ENCODE measurements around the gene APLF. TPM values are rescaled to one million over a fixed set of nuclear protein-coding genes. Genes with fewer than 3 reads are reported as not detected.

Gene APLF
- total RNA-seq, 6 experiments from 2014 or later: 1.3 to 1.8 (median 1.5) TPM

DNA sequence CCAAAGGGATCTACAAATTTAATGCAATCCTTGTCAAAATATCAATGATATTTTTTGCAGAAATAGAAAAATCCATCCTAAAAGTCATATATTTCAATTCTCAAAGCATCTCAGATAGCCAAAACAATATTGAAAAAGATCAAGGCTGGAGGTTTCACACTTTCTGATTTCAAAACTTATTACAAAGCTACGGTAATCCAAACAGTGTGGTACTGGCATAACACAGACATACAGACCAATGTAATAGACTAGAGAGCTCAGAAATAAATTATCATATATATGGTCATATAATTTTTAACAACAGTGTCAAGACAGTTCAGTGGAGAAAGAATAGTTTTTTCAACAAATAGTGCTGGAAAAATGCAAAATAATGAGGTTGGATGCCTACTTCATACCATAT lies 135.7 kb downstream of the APLF start:
- Mint-ChIP-seq H3K4me1 (ENCODE audit: low read depth) (no peaks in the 10 kb centered on the region), H3K27ac (no peak overlapping the region), H3K4me3 (no peak overlapping the region), H3K9me3 (peaks cover 13% of the 10 kb centered on the region; the same call in 1 of the 2 replicates), H3K36me3 (ENCODE audit: low read depth) (no peaks in the 10 kb centered on the region), H3K27me3 (ENCODE audit: insufficient read depth) (peaks cover 3% of the 10 kb centered on the region; the same call in 1 of the 2 replicates)
- TF ChIP-seq, protein P1, sequence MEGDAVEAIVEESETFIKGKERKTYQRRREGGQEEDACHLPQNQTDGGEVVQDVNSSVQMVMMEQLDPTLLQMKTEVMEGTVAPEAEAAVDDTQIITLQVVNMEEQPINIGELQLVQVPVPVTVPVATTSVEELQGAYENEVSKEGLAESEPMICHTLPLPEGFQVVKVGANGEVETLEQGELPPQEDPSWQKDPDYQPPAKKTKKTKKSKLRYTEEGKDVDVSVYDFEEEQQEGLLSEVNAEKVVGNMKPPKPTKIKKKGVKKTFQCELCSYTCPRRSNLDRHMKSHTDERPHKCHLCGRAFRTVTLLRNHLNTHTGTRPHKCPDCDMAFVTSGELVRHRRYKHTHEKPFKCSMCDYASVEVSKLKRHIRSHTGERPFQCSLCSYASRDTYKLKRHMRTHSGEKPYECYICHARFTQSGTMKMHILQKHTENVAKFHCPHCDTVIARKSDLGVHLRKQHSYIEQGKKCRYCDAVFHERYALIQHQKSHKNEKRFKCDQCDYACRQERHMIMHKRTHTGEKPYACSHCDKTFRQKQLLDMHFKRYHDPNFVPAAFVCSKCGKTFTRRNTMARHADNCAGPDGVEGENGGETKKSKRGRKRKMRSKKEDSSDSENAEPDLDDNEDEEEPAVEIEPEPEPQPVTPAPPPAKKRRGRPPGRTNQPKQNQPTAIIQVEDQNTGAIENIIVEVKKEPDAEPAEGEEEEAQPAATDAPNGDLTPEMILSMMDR (IDR thresholded peaks at IDR 0.05): no peak
- DNase-seq: no peak

- TF ChIP-seq, protein P1 (IDR thresholded peaks at IDR 0.05): no peak
Measured at GRCh38 chr2:68604077-68604476, 136.7 kb downstream of the APLF start.

GRCh38 chr2:68605939-68606338 lies 138.6 kb downstream of the APLF start:
- no peak overlapping the region for H3K4me3 Mint-ChIP-seq
- H3K27me3 Mint-ChIP-seq (ENCODE audit: insufficient read depth): peaks cover 7% of the 10 kb centered on the region; the same call in 1 of the 2 replicates
- H3K4me1 Mint-ChIP-seq (ENCODE audit: low read depth): no peaks in the 10 kb centered on the region
- H3K27ac Mint-ChIP-seq: no peak overlapping the region
- H3K36me3 Mint-ChIP-seq (ENCODE audit: low read depth): no peaks in the 10 kb centered on the region
- no peaks in the 10 kb centered on the region; the same call in 1 of the 2 replicates for H3K9me3 Mint-ChIP-seq
- DNase-seq: no peak
- TF ChIP-seq, protein P1 (IDR thresholded peaks at IDR 0.05): no peak

More at GRCh38 chr2:68604077-68604476, 136.7 kb downstream of the APLF start:
- H3K27me3 Mint-ChIP-seq (ENCODE audit: insufficient read depth): peaks cover 3% of the 10 kb centered on the region; the same call in 1 of the 2 replicates
- H3K4me3 Mint-ChIP-seq: no peak overlapping the region
- no peak for DNase-seq
- H3K27ac Mint-ChIP-seq: no peak overlapping the region
- peaks cover 13% of the 10 kb centered on the region; the same call in 1 of the 2 replicates for H3K9me3 Mint-ChIP-seq
- H3K4me1 Mint-ChIP-seq (ENCODE audit: low read depth): no peaks in the 10 kb centered on the region
- H3K36me3 Mint-ChIP-seq (ENCODE audit: low read depth): no peaks in the 10 kb centered on the region

- no peaks in the 10 kb centered on the region; the same call in 1 of the 2 replicates for H3K9me3 Mint-ChIP-seq
- no peaks in the 10 kb centered on the region for H3K36me3 Mint-ChIP-seq (ENCODE audit: low read depth)
- TF ChIP-seq, protein P1 (IDR thresholded peaks at IDR 0.05): no peak
- no peak for DNase-seq
- no peaks in the 10 kb centered on the region for H3K4me1 Mint-ChIP-seq (ENCODE audit: low read depth)
- H3K27me3 Mint-ChIP-seq (ENCODE audit: insufficient read depth): peaks cover 7% of the 10 kb centered on the region; the same call in 1 of the 2 replicates
- H3K4me3 Mint-ChIP-seq: no peak overlapping the region
- no peak overlapping the region for H3K27ac Mint-ChIP-seq
Measured at GRCh38 chr2:68606759-68607158, 139.4 kb downstream of the APLF start.

DNA sequence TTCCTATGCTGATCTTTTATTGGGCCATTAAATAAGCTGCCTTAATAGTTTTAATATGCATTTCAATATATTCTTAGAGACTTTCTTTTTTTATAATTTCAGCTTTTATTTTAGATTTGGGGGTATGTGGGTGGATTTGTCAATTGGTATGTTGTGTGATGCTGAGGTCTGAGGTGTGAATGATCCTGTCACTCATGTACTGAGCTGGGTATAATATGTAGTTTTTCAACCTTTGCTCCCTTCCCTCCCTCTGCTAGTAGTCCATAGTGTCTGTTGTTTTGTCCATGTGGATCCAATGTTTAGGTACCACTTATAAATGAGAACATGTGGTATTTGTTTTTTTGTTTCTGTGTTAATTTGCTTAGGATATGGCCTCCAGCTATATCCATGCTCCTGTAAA lies 140.5 kb downstream of the APLF start:
- no peak overlapping the region for H3K4me3 Mint-ChIP-seq
- DNase-seq: no peak
- no peaks in the 10 kb centered on the region for H3K36me3 Mint-ChIP-seq (ENCODE audit: low read depth)
- H3K27me3 Mint-ChIP-seq (ENCODE audit: insufficient read depth): peaks cover 7% of the 10 kb centered on the region; the same call in 1 of the 2 replicates
- H3K4me1 Mint-ChIP-seq (ENCODE audit: low read depth): no peaks in the 10 kb centered on the region
- no peaks in the 10 kb centered on the region; the same call in 1 of the 2 replicates for H3K9me3 Mint-ChIP-seq
- no peak overlapping the region for H3K27ac Mint-ChIP-seq
- TF ChIP-seq, protein P1 (IDR thresholded peaks at IDR 0.05): no peak

Measured in HFFc6 (cell line).